Measurements from ENCODE around the gene DIP2A. TPM values are rescaled to one million over a fixed set of nuclear protein-coding genes. Genes with fewer than 3 reads are reported as not detected.

Gene DIP2A
- polyA plus RNA-seq, 1 donor from 2014 or later = 45.0 TPM

GRCh38 chr21:46482225-46482845 is 23.6 kb downstream of the DIP2A start:
- no peak overlapping the region for H3K9ac ChIP-seq (ENCODE audit: low read length)
- no peaks in the 10 kb centered on the region for H3K9me2 ChIP-seq (ENCODE audit: insufficient read depth, low read length)
- TF ChIP-seq MXI1 (conservative IDR thresholded peaks at IDR 0.05; ENCODE audit: poor library complexity, severe bottlenecking) (no peak), POLR2AphosphoS5 (IDR thresholded peaks at IDR 0.05) (no peak), EP300 (conservative IDR thresholded peaks at IDR 0.05; ENCODE audit: poor library complexity, severe bottlenecking) (no peak), EZH2 (IDR thresholded peaks at IDR 0.05; ENCODE audit: borderline replicate concordance, insufficient read depth, low read length, poor library complexity, severe bottlenecking) (no peak), RAD21 (conservative IDR thresholded peaks at IDR 0.05) (no peak), TAF1 (IDR thresholded peaks at IDR 0.05; ENCODE audit: low read depth) (no peak), SMC3 (conservative IDR thresholded peaks at IDR 0.05; ENCODE audit: poor library complexity) (no peak)
- TF ChIP-seq, protein P1, sequence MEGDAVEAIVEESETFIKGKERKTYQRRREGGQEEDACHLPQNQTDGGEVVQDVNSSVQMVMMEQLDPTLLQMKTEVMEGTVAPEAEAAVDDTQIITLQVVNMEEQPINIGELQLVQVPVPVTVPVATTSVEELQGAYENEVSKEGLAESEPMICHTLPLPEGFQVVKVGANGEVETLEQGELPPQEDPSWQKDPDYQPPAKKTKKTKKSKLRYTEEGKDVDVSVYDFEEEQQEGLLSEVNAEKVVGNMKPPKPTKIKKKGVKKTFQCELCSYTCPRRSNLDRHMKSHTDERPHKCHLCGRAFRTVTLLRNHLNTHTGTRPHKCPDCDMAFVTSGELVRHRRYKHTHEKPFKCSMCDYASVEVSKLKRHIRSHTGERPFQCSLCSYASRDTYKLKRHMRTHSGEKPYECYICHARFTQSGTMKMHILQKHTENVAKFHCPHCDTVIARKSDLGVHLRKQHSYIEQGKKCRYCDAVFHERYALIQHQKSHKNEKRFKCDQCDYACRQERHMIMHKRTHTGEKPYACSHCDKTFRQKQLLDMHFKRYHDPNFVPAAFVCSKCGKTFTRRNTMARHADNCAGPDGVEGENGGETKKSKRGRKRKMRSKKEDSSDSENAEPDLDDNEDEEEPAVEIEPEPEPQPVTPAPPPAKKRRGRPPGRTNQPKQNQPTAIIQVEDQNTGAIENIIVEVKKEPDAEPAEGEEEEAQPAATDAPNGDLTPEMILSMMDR (IDR thresholded peaks at IDR 0.05; ENCODE audit: poor library complexity, severe bottlenecking) = no peak
- TF ChIP-seq, protein P2, sequence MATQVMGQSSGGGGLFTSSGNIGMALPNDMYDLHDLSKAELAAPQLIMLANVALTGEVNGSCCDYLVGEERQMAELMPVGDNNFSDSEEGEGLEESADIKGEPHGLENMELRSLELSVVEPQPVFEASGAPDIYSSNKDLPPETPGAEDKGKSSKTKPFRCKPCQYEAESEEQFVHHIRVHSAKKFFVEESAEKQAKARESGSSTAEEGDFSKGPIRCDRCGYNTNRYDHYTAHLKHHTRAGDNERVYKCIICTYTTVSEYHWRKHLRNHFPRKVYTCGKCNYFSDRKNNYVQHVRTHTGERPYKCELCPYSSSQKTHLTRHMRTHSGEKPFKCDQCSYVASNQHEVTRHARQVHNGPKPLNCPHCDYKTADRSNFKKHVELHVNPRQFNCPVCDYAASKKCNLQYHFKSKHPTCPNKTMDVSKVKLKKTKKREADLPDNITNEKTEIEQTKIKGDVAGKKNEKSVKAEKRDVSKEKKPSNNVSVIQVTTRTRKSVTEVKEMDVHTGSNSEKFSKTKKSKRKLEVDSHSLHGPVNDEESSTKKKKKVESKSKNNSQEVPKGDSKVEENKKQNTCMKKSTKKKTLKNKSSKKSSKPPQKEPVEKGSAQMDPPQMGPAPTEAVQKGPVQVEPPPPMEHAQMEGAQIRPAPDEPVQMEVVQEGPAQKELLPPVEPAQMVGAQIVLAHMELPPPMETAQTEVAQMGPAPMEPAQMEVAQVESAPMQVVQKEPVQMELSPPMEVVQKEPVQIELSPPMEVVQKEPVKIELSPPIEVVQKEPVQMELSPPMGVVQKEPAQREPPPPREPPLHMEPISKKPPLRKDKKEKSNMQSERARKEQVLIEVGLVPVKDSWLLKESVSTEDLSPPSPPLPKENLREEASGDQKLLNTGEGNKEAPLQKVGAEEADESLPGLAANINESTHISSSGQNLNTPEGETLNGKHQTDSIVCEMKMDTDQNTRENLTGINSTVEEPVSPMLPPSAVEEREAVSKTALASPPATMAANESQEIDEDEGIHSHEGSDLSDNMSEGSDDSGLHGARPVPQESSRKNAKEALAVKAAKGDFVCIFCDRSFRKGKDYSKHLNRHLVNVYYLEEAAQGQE (IDR thresholded peaks at IDR 0.05; ENCODE audit: borderline replicate concordance) = no peak
- no peak overlapping the region for H3K4me2 ChIP-seq (ENCODE audit: low read length)
- H3K27ac ChIP-seq (ENCODE audit: low read length) = no peak overlapping the region
- H2AFZ ChIP-seq (ENCODE audit: low read depth, low read length) = no peak overlapping the region
- no peaks in the 10 kb centered on the region for H3K27me3 ChIP-seq (ENCODE audit: insufficient read depth, low read depth, low read length)
- no peak overlapping the region for H3K4me3 ChIP-seq (ENCODE audit: low read length)
- no peaks in the 10 kb centered on the region for H4K20me1 ChIP-seq (ENCODE audit: insufficient read depth)
- no peaks in the 10 kb centered on the region for H3K79me2 ChIP-seq (replicated peaks; ENCODE audit: insufficient read depth, low read length)
- no peaks in the 10 kb centered on the region for H3F3A ChIP-seq (ENCODE audit: insufficient read depth, low read length, poor library complexity, severe bottlenecking)
- H3K36me3 ChIP-seq (ENCODE audit: insufficient read depth, low read length) = no peaks in the 10 kb centered on the region
- H3K9me3 ChIP-seq (ENCODE audit: low read length) = no peaks in the 10 kb centered on the region

DNA sequence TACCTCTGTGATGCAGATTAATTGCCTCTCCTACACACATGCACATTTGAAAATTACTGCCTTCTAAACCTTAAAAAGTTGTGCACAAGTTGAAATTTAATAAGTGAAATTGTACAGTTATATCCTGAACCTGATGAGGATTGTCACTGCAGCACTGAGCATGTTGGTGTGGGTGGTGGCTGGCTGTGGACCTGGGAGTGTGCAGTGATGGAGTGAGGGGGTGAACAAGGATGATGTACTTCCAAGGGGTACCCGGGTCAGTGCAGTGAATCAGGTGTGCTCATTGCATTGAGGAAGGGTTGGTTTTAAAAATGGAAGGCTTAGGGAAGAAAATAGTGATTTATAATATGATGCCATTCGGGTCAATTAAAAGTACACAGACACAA is 24.1 kb downstream of the DIP2A start:
- H3K9ac ChIP-seq (ENCODE audit: low read length) = no peak overlapping the region
- no peak overlapping the region for H2AFZ ChIP-seq (ENCODE audit: low read depth, low read length)
- H3K4me2 ChIP-seq (ENCODE audit: low read length) = no peak overlapping the region
- no peaks in the 10 kb centered on the region for H3F3A ChIP-seq (ENCODE audit: insufficient read depth, low read length, poor library complexity, severe bottlenecking)
- no peaks in the 10 kb centered on the region for H3K36me3 ChIP-seq (ENCODE audit: insufficient read depth, low read length)
- H3K9me3 ChIP-seq (ENCODE audit: low read length) = no peaks in the 10 kb centered on the region
- no peak overlapping the region for H3K4me3 ChIP-seq (ENCODE audit: low read length)
- H3K27me3 ChIP-seq (ENCODE audit: insufficient read depth, low read depth, low read length) = no peaks in the 10 kb centered on the region
- no peaks in the 10 kb centered on the region for H3K9me2 ChIP-seq (ENCODE audit: insufficient read depth, low read length)
- no peak for TF ChIP-seq POLR2AphosphoS5 (IDR thresholded peaks at IDR 0.05)
- TF ChIP-seq SMC3 (conservative IDR thresholded peaks at IDR 0.05; ENCODE audit: poor library complexity) = no peak
- TF ChIP-seq MXI1 (conservative IDR thresholded peaks at IDR 0.05; ENCODE audit: poor library complexity, severe bottlenecking) = no peak
- TF ChIP-seq, protein P1 (IDR thresholded peaks at IDR 0.05; ENCODE audit: poor library complexity, severe bottlenecking) = no peak
- TF ChIP-seq TAF1 (IDR thresholded peaks at IDR 0.05; ENCODE audit: low read depth) = no peak
- no peak for TF ChIP-seq EZH2 (IDR thresholded peaks at IDR 0.05; ENCODE audit: borderline replicate concordance, insufficient read depth, low read length, poor library complexity, severe bottlenecking)
- no peaks in the 10 kb centered on the region for H3K79me2 ChIP-seq (replicated peaks; ENCODE audit: insufficient read depth, low read length)
- H4K20me1 ChIP-seq (ENCODE audit: insufficient read depth) = no peaks in the 10 kb centered on the region
- H3K27ac ChIP-seq (ENCODE audit: low read length) = no peak overlapping the region
